GM10266 (cell line): ENCODE results near the gene PPP1R10.

Experiments used
- DNase-seq: peaks from one replicate; pipeline ENCODE4 v3.0.0; 2012; ENCODE audit errors: extremely low spot score
- CTCF ChIP-seq: IDR thresholded peaks from 2 replicates; pipeline ENCODE4 v1.5.1; 2012; ENCODE audit warnings: mild to moderate bottlenecking, low read depth; ENCODE audit not compliant: control insufficient read depth, insufficient read depth; ENCODE audit errors: missing control alignments

The PPP1R10 gene

GRCh38 chr6:30618270-30618797, 1.3 kb upstream of the PPP1R10 start:
- no peak for TF ChIP-seq CTCF
- DNase-seq = no peak

GRCh38 chr6:30617565-30618269, 674 bp upstream of the PPP1R10 start, which contains the start of gene MRPS18B:
TSS of gene MRPS18B (plus strand) at chr6:30617840. CDS start at chr6:30617866, 26 bp downstream.
- no peak for TF ChIP-seq CTCF
- DNase-seq = peak; percentile 87

GRCh38 chr6:30615958-30616810, 859 bp downstream of the PPP1R10 start:
- DNase-seq = no peak

GRCh38 chr6:30615219-30615957, 1.7 kb downstream of the PPP1R10 start:
- DNase-seq = no peak
- TF ChIP-seq CTCF = no peak

More at GRCh38 chr6:30615958-30616810, 859 bp downstream of the PPP1R10 start:
- TF ChIP-seq CTCF = no peak

GRCh38 chr6:30614843-30615218, 2.2 kb downstream of the PPP1R10 start:
- TF ChIP-seq CTCF = no peak
- DNase-seq = peak; percentile 82

- DNase-seq = no peak
- TF ChIP-seq CTCF = no peak
These were observed 2.8 kb downstream of the PPP1R10 start for GRCh38 chr6:30614044-30614842.
